Measurements from ENCODE around the gene LSM7.
"Not testable (repeated sequence)": the region's sequence is repeated elsewhere in the genome, so short reads cannot be mapped to it uniquely, and the experiment has no call there.

Gene LSM7

DNA sequence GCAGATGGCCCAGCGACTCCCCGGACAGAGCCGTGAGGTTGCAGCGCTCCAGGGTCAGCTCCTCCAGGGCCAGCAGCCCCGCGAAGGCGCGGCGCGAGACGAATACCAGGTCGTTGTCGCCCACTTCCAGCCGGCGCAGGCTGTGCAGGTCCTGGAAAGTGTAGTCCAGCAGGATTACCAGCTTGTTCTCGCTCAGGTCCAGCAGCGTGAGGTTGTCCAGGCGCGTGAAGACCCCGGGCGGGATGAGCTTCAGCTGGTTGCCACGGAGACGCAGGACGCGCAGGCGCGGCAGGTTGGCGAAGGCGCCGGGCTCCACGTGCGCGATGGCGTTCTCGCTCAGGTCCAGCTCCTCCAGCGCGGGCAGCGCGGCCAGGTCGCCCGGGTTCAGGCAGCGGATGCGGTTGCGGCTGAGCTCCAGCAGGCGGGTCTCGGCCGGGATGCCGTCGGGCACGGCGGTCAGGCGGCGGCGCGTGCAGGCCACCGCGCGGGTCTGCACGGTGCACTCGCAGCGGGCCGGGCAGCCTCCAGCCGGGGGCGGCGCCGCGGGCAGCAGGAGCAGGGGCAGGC is 37.1 kb downstream of the LSM7 start:
- no peak for DNase-seq

DNA sequence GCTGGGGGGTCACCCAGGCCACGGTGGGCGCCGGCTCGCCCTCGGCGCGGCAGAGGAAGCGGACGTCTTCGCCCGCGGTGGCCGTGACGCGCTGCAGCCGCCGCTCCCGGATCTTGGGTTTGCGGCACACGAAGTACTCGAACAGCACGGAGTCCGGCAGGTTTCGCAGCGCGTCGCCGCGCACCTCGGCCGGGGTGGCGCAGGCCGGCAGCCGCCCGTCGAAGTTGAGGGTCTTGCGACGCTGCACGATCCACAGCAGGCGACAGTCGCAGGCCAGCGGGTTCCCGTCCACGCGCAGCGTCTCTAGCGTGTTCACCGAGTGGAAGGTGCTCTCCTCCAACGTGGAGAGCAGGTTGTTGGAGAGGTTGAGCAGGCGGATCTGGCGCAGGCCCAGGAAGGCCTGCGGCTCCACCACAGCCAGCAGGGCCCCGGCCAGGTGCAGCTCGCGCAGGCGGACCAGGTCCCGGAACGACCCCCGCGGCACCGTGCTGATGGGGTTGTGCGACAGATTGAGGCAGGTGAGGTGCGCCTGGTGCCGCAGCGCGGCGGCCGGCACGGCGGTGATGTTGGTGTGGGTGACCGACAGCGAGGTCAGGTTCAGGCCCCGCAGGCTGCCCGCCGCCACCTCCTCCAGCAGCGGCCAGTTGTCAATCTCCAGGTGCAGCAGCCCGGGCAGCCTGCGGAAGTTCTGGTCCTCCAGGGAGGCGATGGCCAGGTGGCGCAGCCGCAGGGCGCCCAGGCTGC is 37.8 kb downstream of the LSM7 start:
- no peak for DNase-seq

DNA sequence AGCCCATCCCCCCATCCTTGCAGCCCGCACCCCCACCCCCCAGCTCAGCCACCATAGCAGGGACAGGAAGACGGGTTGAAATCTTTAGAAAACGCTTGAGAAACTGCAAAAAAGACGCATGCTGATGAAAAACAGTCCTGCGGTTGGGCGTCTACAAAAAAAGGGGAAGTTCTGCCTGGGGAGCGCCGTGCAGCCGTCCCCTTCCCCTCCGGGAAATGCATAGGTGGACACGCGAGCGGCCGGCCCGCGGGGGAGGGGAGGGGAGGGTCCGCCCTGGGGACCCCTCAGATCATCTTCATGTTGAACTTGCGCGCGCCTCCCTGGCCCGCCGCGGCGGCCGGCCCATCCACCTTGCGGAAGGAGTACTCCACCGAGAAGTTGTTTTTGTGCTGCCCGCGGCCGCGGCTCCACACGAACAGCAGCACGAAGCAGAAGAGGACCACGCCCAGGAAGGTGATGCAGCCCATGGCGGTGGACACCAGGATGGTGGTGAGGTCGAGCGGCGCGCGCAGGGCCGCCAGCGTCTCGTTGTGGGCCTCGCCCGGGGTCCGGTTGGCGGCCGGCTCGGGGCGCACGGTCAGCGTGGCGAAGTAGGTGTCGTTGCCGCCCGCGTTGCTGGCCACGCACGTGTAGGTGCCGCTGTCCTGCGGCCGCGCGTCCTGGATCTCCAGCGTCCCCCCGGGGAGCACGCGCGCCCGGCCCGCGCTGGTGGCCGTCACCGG is 38.5 kb downstream of the LSM7 start:
- DNase-seq, result peak; percentile 60

DNA sequence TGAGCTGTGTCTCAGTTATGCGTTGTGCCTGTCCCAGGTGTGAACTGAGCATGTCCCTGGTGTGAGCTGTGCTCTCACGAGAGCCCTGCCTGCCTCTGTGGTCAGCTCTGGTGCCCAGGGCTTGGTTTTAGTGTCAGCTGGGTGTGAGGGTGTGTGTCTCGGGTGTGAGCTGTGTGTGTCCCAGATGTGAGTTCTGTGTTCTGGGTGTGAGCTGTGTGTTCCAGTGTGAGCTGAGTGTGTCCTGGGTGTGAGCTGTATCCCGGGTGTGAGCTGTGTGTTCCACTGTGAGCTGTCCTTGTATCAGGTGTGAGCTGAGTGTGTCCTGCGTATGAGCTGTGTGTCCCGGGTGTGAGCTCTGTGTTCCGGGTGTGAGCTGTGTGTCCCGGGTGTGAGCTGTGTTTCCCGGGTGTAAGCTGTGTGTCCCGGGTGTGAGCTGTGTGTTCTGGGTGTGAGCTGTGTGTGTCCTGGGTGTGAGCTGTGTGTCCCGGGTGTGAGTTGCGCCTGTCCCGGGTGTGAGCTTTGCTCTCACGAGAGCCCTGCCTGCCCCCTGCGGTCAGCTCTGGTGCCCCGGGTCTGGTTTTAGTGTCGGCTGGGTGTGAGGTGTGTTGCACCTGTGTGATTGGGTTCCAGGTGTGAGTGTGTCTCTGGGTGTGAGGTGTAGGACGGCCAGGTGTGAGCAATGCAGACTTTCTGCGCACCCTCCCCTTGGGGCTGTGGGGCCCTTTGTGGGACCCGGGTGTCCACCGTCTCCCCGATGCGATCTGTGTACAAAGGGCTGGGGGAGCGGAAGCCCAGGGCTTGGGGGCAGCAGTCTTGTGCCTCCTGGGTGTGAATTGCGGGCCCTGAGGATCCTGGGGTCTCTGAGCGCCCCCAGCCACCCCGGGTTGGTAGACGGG is 39.3 kb downstream of the LSM7 start:
- DNase-seq, result no peak

DNA sequence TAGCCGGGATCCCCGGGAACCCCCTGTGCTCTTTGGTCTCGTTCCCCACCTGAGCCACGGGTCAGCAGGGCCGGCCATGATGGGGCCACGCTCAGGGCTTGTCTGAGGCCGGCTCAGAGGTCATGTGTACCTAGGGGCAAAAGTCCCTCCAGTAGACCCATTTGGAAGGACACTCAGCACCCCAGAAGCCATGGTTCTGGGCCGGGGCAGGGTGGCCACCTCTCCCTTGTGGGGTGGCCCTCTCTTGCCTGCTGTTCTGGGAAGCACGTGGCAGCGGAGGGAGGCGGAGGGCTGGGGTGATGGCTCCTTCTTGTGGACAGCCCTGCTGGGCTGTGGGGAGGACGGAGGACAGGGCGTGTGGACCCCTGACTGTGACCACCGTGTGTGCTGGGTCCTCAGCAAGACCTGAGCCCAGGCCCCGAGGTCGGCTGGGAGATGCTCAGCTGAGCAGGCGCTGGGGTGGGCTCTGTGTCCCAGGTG is 40.0 kb downstream of the LSM7 start:
- DNase-seq, result no peak

DNA sequence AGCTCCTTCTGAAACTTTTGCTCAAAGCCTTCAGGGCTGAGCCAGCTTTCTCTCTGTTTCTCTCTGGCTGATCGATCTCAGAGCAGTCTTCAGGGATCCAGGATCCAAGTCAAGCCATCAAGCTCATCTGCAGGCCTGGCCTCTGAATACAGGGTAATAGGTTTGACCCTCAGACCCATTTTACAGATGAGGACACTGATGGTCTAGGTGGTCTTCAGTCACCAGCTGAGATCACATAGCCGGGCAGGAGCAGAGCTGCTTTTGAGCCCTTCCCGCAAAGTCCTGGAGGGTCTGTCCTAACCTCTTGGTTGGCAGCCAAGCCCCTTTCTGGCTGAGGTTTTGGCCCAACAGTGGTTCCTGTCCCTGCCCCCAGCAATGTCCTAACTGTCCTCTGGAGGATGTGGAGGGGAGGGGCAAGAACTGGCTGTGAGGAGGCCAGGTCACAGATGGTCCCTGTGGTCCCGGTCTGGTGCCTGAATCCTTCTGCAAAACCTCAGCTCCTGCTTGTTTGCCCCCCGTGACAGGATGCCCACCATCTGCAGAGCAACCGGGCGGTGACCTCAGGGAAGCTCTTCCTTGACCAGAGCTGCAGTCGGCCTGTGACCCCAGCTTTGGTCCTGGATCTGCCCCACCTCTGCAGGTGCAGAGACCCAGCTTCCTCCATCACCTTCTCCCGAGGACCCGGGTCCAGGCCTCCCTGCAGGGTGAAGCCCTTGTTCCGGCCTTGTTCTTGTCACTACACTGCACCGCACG is 40.6 kb downstream of the LSM7 start:
- no peak for DNase-seq

DNA sequence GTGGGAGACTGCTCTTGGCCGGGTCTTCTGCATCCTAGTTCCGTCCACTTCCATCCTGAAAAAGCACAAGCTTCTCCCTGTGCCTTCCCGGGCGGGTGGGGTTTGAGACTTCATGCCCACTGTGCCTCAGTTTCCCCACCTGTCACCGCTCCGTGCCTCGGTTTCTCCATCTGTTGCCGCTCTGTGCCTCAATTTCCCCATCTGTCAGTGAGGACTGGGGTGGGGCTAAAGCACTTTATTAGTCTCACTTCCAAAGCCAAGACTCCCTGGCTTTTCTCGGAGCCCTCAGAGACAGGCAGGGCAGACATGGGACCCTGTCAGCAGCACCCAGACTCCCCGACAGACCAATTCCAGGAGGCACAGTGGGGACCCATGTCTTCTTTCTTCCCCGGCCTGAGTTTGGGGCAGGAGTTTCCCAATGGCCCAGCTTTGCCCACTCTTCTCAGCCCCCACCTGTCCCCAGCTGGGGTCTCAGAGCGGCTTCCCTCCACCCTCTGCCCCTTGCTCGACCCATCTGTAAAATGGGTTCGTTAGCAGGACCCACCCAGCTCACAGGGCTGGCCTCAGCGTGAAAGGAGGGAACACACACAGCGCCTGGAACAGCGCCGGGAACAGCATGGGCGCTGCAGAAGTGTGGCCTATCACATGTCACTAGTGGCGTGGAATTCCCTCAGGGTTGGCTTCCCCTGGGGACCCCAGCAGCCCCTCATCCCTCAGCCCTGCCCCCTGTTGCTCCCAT is 41.8 kb downstream of the LSM7 start:
- DNase-seq, result no peak

DNA sequence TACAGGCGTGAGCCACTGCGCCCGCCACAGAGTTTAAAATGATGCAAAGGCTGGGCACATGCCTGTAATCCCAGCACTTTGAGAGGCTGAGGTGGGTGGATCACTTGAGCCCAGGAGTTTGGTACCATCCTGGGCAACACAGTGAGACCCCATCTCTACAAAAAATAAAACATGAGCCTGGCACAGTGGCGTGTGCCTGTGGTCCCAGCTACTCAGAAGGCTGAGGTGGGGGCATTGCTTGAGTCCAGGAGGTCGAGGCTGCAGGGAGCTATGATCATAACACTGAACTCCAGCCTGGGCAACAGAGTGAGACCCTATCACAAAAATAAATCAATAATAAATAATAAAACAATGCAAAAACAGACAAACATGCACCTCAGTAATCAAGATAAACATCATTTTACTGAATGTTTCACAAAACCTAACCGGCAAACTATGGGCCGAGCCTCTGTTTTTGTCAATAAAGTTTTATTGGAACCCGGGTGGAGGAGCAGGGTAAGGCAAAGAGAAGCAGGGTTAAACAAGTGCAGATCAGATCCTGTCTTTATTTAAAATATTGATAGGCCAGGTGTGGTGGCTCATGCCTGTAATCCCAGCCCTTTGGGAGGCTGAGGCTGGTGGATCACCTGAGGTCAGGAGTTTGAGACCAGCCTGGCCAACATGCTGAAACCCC is 44.4 kb downstream of the LSM7 start:
- DNase-seq, result no peak

DNA sequence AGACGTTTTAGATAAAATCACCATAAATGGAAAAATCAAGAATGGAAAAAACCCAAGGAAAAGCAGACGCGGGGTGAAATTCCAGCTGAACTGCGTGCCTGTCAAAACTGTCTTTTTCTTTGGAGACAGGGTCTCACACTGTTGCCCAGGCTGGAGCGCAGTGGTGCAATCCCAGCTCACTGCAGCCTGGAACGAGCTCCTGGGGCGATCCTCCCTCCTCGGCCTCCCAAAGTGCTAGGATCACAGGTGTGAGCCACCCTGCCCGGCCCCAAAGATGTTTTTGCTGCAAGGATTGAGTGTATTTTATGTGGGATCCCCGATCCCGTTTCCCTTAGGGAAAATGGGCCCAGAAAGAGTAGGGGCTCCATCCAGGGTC is 45.5 kb downstream of the LSM7 start:
- no peak for DNase-seq

DNA sequence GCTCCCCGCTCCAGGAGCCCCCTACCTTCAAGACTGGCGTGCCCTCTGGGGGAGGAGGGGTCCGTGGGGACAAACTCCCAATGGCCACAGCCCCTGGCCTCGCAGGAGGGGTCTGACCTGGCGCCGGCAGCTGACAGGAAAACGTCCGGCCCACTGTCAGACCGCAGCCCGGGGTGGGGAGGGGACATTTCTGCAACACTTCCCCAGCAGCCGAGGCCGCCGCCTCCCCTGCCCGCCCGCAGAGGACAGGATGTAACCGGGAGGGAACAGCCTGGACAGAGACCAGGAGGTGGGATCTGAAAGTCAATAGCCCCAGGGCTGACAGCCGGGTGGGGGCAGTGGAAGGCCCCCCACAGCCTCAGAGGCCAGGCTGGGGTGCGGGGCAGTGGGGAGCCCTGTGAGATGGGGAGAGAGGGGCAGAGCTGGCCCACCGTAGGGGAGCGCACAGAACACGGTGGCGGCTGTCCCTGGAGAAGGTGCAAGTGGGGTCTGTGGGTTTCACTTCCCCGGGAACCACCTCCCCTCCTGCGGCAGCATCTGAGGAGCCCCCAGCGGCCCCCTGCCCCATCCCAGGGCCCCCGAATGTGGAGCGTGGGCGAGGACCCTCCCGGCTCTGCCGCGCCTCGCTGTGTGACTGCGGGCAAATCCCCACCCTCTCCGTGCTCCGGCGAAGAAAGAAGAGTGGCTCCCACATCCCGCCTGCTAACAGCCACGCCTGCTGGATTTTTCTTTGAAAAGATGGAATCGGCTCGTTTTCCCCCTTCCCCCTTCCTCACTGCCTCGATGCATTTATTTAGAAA is 46.1 kb downstream of the LSM7 start, which contains the start of gene PEAK3:
Gene PEAK3, minus strand, starts transcription at position 114 of the 800 bp plus-strand sequence. CDS start 1,244 bp downstream, outside the sequence.
- DNase-seq, result peak; percentile 29

DNA sequence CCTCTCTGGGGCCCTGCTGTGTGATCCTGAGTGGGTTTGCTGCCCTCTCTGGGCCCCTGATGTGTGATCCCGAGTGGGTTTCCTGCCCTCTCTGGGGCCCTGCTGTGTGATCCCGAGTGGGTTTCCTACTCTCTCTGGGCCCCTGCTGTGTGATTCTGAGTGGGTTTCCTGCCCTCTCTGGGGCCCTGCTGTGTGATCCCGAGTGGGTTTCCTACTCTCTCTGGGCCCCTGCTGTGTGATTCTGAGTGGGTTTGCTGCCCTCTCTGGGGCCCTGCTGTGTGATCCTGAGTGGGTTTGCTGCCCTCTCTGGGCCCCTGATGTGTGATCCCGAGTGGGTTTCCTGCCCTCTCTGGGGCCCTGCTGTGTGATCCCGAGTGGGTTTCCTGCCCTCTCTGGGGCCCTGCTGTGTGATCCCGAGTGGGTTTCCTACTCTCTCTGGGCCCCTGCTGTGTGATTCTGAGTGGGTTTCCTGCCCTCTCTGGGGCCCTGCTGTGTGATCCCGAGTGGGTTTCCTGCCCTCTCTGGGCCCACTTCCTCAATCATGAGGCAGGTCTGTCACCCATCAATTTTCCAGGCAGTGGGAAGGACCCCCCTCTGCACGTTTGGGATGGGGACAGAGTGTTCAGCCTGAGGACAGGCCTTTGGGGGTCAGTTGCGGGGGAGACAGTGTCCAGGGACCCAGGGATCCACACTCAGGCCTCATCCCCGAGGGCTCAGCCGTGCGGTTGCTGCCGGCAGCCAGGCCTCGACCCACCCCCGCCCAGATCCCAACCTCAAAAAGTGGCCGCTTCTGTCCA is 46.9 kb downstream of the LSM7 start:
- DNase-seq, result not testable (repeated sequence)

DNA sequence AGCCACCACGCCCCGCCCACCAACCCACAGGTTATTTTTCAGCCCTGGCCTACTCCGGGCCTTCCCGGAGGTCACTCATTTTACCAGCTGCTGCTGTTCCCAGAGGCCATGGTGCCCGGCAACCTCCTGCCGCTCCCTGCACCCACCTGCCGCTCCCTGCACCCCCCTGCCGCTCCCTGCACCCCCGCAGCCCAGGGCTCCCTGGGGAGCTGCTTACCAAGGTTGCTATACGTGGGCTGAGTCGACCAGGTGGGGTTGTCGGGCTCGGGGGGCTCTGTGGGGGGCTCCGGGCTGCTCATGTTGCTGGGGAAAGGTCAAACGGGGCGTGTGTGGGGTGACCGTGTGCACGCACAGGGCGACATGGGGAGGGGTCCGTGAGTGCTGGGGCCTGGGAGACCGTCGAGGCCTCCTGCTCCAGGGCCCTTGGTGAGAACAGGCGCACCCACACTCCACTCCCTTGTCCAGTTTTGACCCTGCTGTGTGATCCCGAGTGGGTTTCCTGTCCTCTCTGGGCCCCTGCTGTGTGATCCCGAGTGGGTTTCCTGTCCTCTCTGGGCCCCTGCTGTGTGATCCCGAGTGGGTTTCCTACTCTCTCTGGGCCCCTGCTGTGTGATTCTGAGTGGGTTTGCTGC is 47.6 kb downstream of the LSM7 start:
- no peak for DNase-seq

DNA sequence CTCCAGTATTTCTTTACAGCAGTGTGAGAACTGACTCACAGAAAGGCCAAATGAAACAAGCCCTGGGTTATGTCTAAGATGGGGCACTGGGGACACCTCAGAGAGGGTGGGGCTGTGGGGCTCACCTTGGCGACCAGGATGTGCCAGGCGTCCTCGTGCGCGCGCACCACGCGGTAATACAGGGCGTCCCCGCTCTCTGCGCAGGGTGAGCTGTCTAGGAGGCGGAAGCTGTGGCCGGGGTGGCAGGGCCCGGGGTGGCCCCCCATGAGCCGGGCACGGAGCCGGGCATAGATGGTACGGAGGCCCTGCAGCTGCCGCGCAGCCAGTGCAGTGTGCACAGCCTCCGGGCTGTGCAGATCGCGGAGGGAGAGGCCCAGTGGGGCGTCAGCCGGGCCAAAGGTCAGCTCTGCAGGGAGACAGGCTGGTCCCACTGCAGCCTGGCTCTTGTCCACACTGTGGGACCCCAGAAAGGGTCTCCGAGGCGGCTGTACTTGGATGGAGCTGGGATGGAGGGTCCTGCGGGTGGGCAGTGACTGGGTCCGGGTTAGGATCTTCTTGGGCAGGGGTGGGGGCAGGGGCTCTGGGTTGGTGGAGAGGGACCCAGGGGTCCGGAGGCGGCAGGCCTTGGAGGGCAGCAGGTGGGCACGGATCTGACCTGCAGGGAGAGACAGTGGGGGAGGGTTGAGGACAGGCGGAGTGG is 49.8 kb downstream of the LSM7 start:
- no peak for DNase-seq

DNA sequence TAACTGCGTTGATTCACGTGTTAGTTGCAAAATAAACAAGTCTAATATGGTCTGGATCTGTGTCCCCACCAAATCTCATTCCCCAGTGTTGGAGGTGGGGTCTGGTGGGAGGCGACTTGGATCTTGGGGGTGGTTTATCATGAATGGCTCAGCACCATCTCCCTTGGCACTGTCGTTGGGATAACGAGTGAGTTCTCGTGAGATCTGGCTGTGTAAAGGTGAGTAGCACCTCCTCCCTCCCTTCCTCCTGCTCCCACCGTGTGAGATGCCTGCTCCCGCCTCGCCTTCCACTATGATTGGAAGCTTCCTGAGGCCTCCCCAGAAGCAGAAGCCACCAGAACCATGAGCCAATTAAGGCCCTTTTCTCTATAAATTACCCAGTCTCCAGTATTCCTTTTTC is 51.2 kb downstream of the LSM7 start:
- no peak for DNase-seq

DNA sequence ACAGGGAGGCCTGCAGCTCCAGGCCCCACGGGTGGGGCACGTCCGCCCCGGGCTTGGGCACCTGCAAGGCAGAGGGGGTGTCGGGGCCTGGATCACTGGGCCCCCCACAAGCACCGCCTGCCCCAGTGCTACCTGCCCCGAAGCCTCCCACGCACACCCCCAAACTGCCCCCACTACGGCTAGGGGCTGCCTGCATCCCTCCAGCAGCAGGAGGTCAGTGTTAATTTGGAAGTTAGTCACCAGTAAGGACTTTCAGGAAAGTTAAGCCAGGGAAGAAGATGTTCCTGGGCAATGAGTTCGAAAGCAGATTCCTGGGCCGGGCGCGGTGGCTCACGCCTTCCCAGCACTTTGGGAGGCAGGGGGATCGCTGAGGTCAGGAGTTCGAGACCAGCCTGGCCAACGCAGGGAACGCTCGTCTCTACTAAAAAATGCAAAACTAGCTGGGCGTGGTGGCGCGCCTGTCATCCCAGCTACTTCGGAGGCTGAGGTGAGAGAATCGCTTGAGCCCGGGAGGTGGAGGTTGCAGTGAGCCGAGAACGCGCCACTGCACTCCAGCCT is 51.9 kb downstream of the LSM7 start:
- no peak for DNase-seq

DNA sequence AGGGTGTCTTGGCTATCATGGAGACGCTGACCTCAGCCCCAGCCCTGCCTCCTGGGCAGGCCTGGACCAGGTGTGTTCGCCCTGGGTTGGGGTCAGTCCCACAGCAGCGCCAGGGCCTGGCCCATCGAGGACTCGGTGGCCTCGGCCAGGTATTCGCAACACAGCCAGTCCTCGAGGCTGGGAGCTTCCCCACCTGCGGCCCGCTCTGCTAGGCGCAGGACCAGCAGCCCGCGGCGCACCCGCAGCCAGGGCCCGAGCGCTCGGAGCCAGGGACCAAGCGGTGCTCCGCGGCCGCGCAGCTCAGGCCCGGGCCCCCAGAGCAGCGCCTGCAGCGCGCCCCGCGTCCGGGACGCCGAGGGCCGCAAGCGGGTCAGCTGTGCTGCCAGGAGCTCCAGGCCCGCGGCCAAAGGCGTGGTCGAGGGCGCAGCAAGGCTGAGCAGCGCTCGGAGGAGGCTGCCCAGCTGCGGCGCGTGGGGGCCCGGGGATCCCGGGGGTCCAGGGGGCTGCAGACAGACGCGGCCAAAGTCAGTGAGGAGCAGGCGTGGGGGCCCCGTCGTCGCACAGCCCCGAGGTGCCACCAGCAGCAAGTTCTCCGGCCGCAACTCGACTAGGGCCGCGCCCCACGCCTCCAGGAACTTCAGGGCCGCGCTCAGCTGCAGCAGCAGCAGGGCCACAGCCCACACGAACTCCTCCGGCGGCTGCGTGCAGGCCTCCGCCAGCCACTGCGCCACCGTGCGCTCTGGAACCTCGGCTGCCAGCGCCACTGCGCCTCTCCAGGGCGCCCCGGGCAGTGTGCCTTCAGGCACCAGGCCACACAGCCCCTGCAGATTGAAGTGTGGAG is 52.6 kb downstream of the LSM7 start:
- no peak for DNase-seq

Data from CD4-positive, alpha-beta T cell treated with Interleukin-4 for 4 hours (primary cell).